GM19099 (cell line): ENCODE results near the gene NFATC1.

Experiments
- POLR2A ChIP-seq: IDR thresholded peaks from 3 replicates; pipeline ENCODE4 v1.6.1; 2011; ENCODE audit warnings: low read depth; ENCODE audit not compliant: insufficient read length; ENCODE audit errors: extremely low read depth

The NFATC1 gene

GRCh38 chr18:79529296-79529695, 133.6 kb downstream of the NFATC1 start:
- no peak for TF ChIP-seq POLR2A

- TF ChIP-seq POLR2A: no peak
Observed at GRCh38 chr18:79529991-79530390, 134.3 kb downstream of the NFATC1 start.

- TF ChIP-seq POLR2A: no peak
Observed at GRCh38 chr18:79530821-79531220, 135.1 kb downstream of the NFATC1 start.

GRCh38 chr18:79531386-79531785, 135.7 kb downstream of the NFATC1 start:
- TF ChIP-seq POLR2A: no peak

- no peak for TF ChIP-seq POLR2A
Observed at GRCh38 chr18:79531926-79532312, 136.2 kb downstream of the NFATC1 start.

GRCh38 chr18:79532313-79533007, 136.7 kb downstream of the NFATC1 start:
- TF ChIP-seq POLR2A: no peak

GRCh38 chr18:79533146-79533545, 137.4 kb downstream of the NFATC1 start:
- TF ChIP-seq POLR2A: no peak

- TF ChIP-seq POLR2A: no peak
Observed at GRCh38 chr18:79533591-79533990, 137.9 kb downstream of the NFATC1 start.

- TF ChIP-seq POLR2A: no peak
Observed at GRCh38 chr18:79534356-79534755, 138.6 kb downstream of the NFATC1 start.

- no peak for TF ChIP-seq POLR2A
Observed at GRCh38 chr18:79537758-79538157, 142.0 kb downstream of the NFATC1 start.

- no peak for TF ChIP-seq POLR2A
Observed at GRCh38 chr18:79538635-79539034, 142.9 kb downstream of the NFATC1 start.

- TF ChIP-seq POLR2A: no peak
Observed at GRCh38 chr18:79540161-79540903, 144.6 kb downstream of the NFATC1 start.

- no peak for TF ChIP-seq POLR2A
Observed at GRCh38 chr18:79540904-79541282, 145.2 kb downstream of the NFATC1 start.

GRCh38 chr18:79542213-79542612, 146.5 kb downstream of the NFATC1 start:
- no peak for TF ChIP-seq POLR2A

- TF ChIP-seq POLR2A: no peak
Observed at GRCh38 chr18:79542876-79543750, 147.4 kb downstream of the NFATC1 start.
